ENCODE data around the gene ZNF362. TPM values are rescaled to one million over a fixed set of nuclear protein-coding genes. Genes with fewer than 3 reads are reported as not detected.

ZNF362 gene
- total RNA-seq, 2 experiments from 2014 or later, result 24.7 to 26.6 TPM

GRCh38 chr1:33257207-33257771 is 997 bp downstream of the ZNF362 start:
- Mint-ChIP-seq H3K27ac (peak overlapping the region; percentile 98), H3K4me3 (peak overlapping the region; percentile 97), H3K4me1 (ENCODE audit: low read depth) (peaks cover 44% of the 10 kb centered on the region), H3K27me3 (no peaks in the 10 kb centered on the region), H3K9me3 (no peaks in the 10 kb centered on the region), H3K36me3 (ENCODE audit: low read depth) (peaks cover 9% of the 10 kb centered on the region)
- Histone ChIP-seq H3K9me3 (ENCODE audit: control insufficient read depth in 1 of 2, insufficient read depth in 1 of 2, low read length in 2 of 2) (no peaks in the 10 kb centered on the region), H3K36me3 (ENCODE audit: insufficient read depth, low read length) (peaks cover 5% of the 10 kb centered on the region), H3K4me3 (ENCODE audit: low read length) (peak overlapping the region; percentile 84), H3K4me1 (ENCODE audit: insufficient read depth, low read length) (peaks cover 50% of the 10 kb centered on the region), H3K27ac (ENCODE audit: low read depth in 1 of 2, low read length in 2 of 2) (peak overlapping the region in 1 of 2 donors; percentile 49), H3K27me3 (ENCODE audit: control insufficient read depth in 1 of 2, insufficient read depth in 2 of 2, low read length in 2 of 2) (no peaks in the 10 kb centered on the region)
- POLR2A ChIA-PET, result interaction anchor here (0.6 to 1.6 kb wide), 7 partner anchors 61 to 606 kb away, joined by 3 to 8 read pairs (median 3); partner anchors contain the start of genes RBBP4 and TRIM62
- ATAC-seq (ENCODE audit: poor library complexity) (no peak), DNase-seq (peak in 1 of 14 experiments; percentile 16)
- TF ChIP-seq CTCF (IDR thresholded peaks at IDR 0.05), result no peak
- intact Hi-C loops (cut with DNase I, micrococcal nuclease), result loop anchor here in 1 of 2 experiments (5.0 kb wide), 1 partner anchor 130 kb away; no protein-coding TSS in a partner anchor
- CTCF ChIA-PET, result interaction anchor here (0.7 to 1.9 kb wide), 2 partner anchors 38 to 130 kb away, joined by 3 to 8 read pairs; no protein-coding TSS in a partner anchor

- peaks cover 50% of the 10 kb centered on the region for H3K4me1 Mint-ChIP-seq (ENCODE audit: low read depth)
- Histone ChIP-seq H3K27me3 (ENCODE audit: control insufficient read depth in 1 of 2, insufficient read depth in 2 of 2, low read length in 2 of 2) (no peaks in the 10 kb centered on the region), H3K27ac (ENCODE audit: low read depth in 1 of 2, low read length in 2 of 2) (no peak overlapping the region), H3K4me1 (ENCODE audit: insufficient read depth, low read length) (peaks cover 50% of the 10 kb centered on the region), H3K9me3 (ENCODE audit: control insufficient read depth in 1 of 2, insufficient read depth in 1 of 2, low read length in 2 of 2) (no peaks in the 10 kb centered on the region), H3K36me3 (ENCODE audit: insufficient read depth, low read length) (peaks cover 10% of the 10 kb centered on the region), H3K4me3 (ENCODE audit: low read length) (peak overlapping the region; percentile 84)
- no peak for DNase-seq
- ChIA-PET POLR2A (interaction anchor here (0.8 to 1.6 kb wide), 5 partner anchors 76 to 607 kb away, joined by 3 to 8 read pairs (median 3); partner anchors contain the start of genes RBBP4 and TRIM62), CTCF (interaction anchor here (0.7 to 1.9 kb wide), 2 partner anchors 37 to 131 kb away, joined by 3 to 8 read pairs; no protein-coding TSS in a partner anchor)
- no peaks in the 10 kb centered on the region for H3K27me3 Mint-ChIP-seq
- H3K4me3 Mint-ChIP-seq, result peak overlapping the region; percentile 97
- H3K27ac Mint-ChIP-seq, result peak overlapping the region; percentile 98
- TF ChIP-seq CTCF (IDR thresholded peaks at IDR 0.05), result no peak
- H3K36me3 Mint-ChIP-seq (ENCODE audit: low read depth), result peaks cover 9% of the 10 kb centered on the region
- intact Hi-C loops (cut with DNase I, micrococcal nuclease), result loop anchor here (2.0 to 5.0 kb wide), 2 partner anchors 91 to 131 kb away; no protein-coding TSS in a partner anchor
- ATAC-seq (ENCODE audit: poor library complexity), result no peak
- no peaks in the 10 kb centered on the region for H3K9me3 Mint-ChIP-seq
Observed at GRCh38 chr1:33257772-33258712, 1.8 kb downstream of the ZNF362 start.

- Mint-ChIP-seq H3K36me3 (ENCODE audit: low read depth) (peaks cover 9% of the 10 kb centered on the region), H3K27me3 (no peaks in the 10 kb centered on the region), H3K9me3 (no peaks in the 10 kb centered on the region), H3K4me1 (ENCODE audit: low read depth) (peaks cover 51% of the 10 kb centered on the region), H3K4me3 (peak overlapping the region; percentile 97), H3K27ac (peak overlapping the region; percentile 40)
- Histone ChIP-seq H3K36me3 (ENCODE audit: insufficient read depth, low read length) (peaks cover 11% of the 10 kb centered on the region), H3K27me3 (ENCODE audit: control insufficient read depth in 1 of 2, insufficient read depth in 2 of 2, low read length in 2 of 2) (no peaks in the 10 kb centered on the region), H3K9me3 (ENCODE audit: control insufficient read depth in 1 of 2, insufficient read depth in 1 of 2, low read length in 2 of 2) (no peaks in the 10 kb centered on the region), H3K4me1 (ENCODE audit: insufficient read depth, low read length) (peaks cover 52% of the 10 kb centered on the region), H3K27ac (ENCODE audit: low read depth in 1 of 2, low read length in 2 of 2) (no peak overlapping the region), H3K4me3 (ENCODE audit: low read length) (no peak overlapping the region)
- DNase-seq (no peak), ATAC-seq (ENCODE audit: poor library complexity) (no peak)
- intact Hi-C loops (cut with DNase I, micrococcal nuclease), result loop anchor here (2.0 to 5.0 kb wide), 2 partner anchors 90 to 132 kb away; no protein-coding TSS in a partner anchor
- POLR2A ChIA-PET, result no interaction called here
- CTCF ChIA-PET, result interaction anchor here (1.9 kb wide), 1 partner anchor 132 kb away, joined by 8 read pairs; no protein-coding TSS in a partner anchor
- TF ChIP-seq CTCF (IDR thresholded peaks at IDR 0.05), result no peak
Observed at GRCh38 chr1:33258788-33259274, 2.5 kb downstream of the ZNF362 start.
